NT2/D1 (cell line): Measurements from ENCODE around the gene GPR132.

Experiments
- YY1 ChIP-seq: IDR thresholded peaks from 2 replicates; pipeline ENCODE4 v1.6.1; 2011; ENCODE audit not compliant: insufficient read length, insufficient read depth
- ZNF274 ChIP-seq: IDR thresholded peaks from 2 replicates; pipeline ENCODE4 v1.6.1; 2011; ENCODE audit warnings: mild to moderate bottlenecking, low read depth, low read length

DNA sequence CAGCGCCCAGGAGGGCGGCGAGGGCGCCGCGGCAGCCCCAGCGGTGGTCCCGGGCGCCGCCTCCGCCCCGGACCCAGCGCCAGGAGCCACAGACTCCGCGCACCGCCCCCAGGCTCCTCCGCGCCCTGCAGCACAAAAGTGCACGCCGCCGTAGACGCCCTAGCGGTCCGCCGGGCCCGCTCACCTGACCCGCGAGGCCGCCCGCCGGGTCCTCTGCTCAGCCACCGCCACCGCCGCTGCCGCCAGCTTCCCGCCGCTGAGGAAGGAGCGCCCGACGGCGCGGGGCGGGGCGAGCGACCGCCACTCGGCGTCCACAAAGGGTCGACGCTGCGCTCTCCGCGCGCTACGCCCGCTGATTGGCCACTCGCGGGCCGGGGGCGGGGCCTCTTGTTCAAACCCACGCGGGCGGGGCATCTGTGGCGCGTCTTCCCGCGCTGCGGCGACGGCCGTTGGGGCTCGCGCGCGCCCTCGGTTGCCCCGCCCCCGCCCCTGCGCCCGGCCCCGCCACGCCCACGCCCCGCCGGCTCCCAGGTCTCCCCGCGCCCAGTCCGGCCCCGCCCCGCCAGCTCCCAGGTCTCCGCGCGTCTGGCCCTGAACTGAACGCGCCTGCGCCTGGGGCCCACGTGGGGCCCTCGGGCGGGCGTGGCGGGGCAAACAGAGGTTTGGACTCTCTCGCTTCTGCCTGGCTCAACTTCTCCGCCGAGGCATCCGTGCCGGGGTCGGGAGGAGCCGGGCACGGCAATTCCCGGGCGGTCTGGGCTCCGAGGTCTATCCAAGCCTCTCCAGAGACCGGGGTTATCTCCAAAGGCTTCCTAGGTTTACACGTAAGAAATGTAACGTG, 44.2 kb downstream of the GPR132 start, which contains the start of gene CDCA4:
- TF ChIP-seq YY1 (no peak), ZNF274 (no peak)
